Measurements from ENCODE around the gene NFATC2. TPM values are rescaled to one million over a fixed set of nuclear protein-coding genes. Genes with fewer than 3 reads are reported as not detected.

The NFATC2 gene
- total RNA-seq, 1 experiment from 2014 or later: 0.61 TPM

DNA sequence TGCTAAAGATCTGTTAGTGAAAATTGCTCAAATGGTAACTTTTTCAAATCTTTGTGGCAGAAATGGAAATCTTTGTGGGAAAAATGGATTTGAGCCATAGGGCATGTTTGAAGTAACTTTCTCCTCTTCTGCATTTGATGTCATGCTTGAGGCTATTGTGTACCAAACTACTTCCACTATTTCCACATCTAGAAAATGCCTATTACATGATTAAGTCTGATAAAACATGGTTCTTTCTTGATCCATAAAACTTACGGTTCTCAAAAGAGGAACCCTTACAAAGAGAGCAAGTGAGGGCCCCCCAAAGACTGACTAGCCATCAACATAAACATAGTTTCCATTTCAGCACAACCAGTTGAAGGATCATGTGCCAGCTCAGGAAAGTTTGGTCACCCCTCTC, 150.6 kb downstream of the NFATC2 start:
- H3K56ac ChIP-seq (ENCODE audit: insufficient read length, low read depth, low read length): no peak overlapping the region
- no peaks in the 10 kb centered on the region for H3K9me3 ChIP-seq (ENCODE audit: control insufficient read depth, low read depth, low read length)
- H4K8ac ChIP-seq (replicated peaks; ENCODE audit: insufficient read length, low read depth, low read length): no peak overlapping the region
- H3K4me2 ChIP-seq (ENCODE audit: insufficient read depth, insufficient read length, low read length): no peak overlapping the region
- no peak overlapping the region for H3T11ph ChIP-seq (ENCODE audit: low read length)
- Mint-ChIP-seq H3K27ac (no peak overlapping the region), H3K27me3 (ENCODE audit: low read depth) (peaks cover 3% of the 10 kb centered on the region), H3K36me3 (ENCODE audit: insufficient read depth in 1 of 3, low read depth in 3 of 3) (peaks cover 0 to 2% (median 0%) of the 10 kb centered on the region in 3 experiments; a peak in 1 of 7 replicates), H3K4me1 (peaks cover 43 to 56% of the 10 kb centered on the region in 2 experiments), H3K4me3 (no peak overlapping the region), H3K9me3 (no peaks in the 10 kb centered on the region)
- H2BK5ac ChIP-seq (ENCODE audit: insufficient read length, low read length): no peak overlapping the region
- H3K4me1 ChIP-seq (ENCODE audit: insufficient read depth, low read length): peaks cover 7% of the 10 kb centered on the region; the same call in 1 of the 2 replicates
- no peaks in the 10 kb centered on the region for H3K79me1 ChIP-seq (ENCODE audit: insufficient read depth, low read depth, low read length, poor library complexity, severe bottlenecking)
- no peak for TF ChIP-seq CTCF (conservative IDR thresholded peaks at IDR 0.05)
- DNase-seq: no peak
- no peak overlapping the region for H3K4ac ChIP-seq (ENCODE audit: low read depth, low read length)
- no peak overlapping the region for H4K5ac ChIP-seq (ENCODE audit: insufficient read length, low read depth, low read length)
- H3K27ac ChIP-seq (ENCODE audit: insufficient read length, low read depth, low read length): no peak overlapping the region
- H2BK120ac ChIP-seq (ENCODE audit: low read depth, low read length, poor library complexity, severe bottlenecking): no peak overlapping the region
- no peak overlapping the region for H2AK5ac ChIP-seq (ENCODE audit: insufficient read length, low read length)
- H3K14ac ChIP-seq (ENCODE audit: insufficient read depth, low read length): no peak overlapping the region
- H3K79me2 ChIP-seq (ENCODE audit: insufficient read depth, low read length): no peaks in the 10 kb centered on the region
- no peak overlapping the region for H4K91ac ChIP-seq (ENCODE audit: insufficient read length, low read depth, low read length)
- no peaks in the 10 kb centered on the region for H4K20me1 ChIP-seq (ENCODE audit: control insufficient read depth, insufficient read depth, insufficient read length)
- H2BK15ac ChIP-seq (ENCODE audit: low read depth, low read length): no peak overlapping the region
- no CpG with 5 or more reads among the region's 1 CpG for WGBS (ENCODE audit: extremely low coverage, insufficient read length, low lambda C conversion rate)
- no peak overlapping the region for H2BK20ac ChIP-seq (ENCODE audit: low read depth, low read length, poor library complexity, severe bottlenecking)
- no peak overlapping the region for H3K18ac ChIP-seq (ENCODE audit: insufficient read length, low read depth, low read length)
- no peak overlapping the region for H3K9ac ChIP-seq (ENCODE audit: extremely low read depth, insufficient read length, low read length)
- H3K27me3 ChIP-seq (ENCODE audit: insufficient read depth, low read length): no peaks in the 10 kb centered on the region; the same call in 1 of the 2 replicates
- H3K23ac ChIP-seq (ENCODE audit: insufficient read length, low read depth, low read length): no peak overlapping the region
- no peak overlapping the region for H2AFZ ChIP-seq (ENCODE audit: low read length)
- no peaks in the 10 kb centered on the region for H3K23me2 ChIP-seq (ENCODE audit: insufficient read length, low read depth, low read length, poor library complexity, severe bottlenecking)
- no peak overlapping the region for H2BK12ac ChIP-seq (ENCODE audit: insufficient read length, low read depth, low read length)
